Mucosa of rectum (tissue), 2 donors: ENCODE measurements around the gene SLC30A10.

Experiments used
- H3K27ac ChIP-seq, 2 donors: one replicate each; pipeline ENCODE4 v1.7.0; 2013; ENCODE audit warnings: inconsistent platforms in 2 of 2, low read depth in 2 of 2, low read length in 2 of 2
- H3K27me3 ChIP-seq, 2 donors: one replicate each; pipeline ENCODE4 v1.7.0; 2013; ENCODE audit warnings: low read length in 2 of 2; ENCODE audit not compliant: control insufficient read depth in 2 of 2, insufficient read depth in 2 of 2
- H3K36me3 ChIP-seq, 2 donors: one replicate each; pipeline ENCODE4 v1.7.0; 2013; ENCODE audit warnings: low read length in 2 of 2; ENCODE audit not compliant: control insufficient read depth in 2 of 2, insufficient read depth in 2 of 2
- H3K4me1 ChIP-seq, 2 donors: one replicate each; pipeline ENCODE4 v1.7.0; 2013; ENCODE audit warnings: low read length in 2 of 2, mild to moderate bottlenecking in 1 of 2; ENCODE audit not compliant: control insufficient read depth in 2 of 2, insufficient read depth in 2 of 2
- H3K4me3 ChIP-seq, 2 donors: one replicate each; pipeline ENCODE4 v1.7.0; 2013; ENCODE audit warnings: low read length in 2 of 2
- H3K9ac ChIP-seq, 2 donors: one replicate each; pipeline ENCODE4 v1.7.0; 2013; ENCODE audit warnings: low read length in 2 of 2, low read depth in 1 of 2, mild to moderate bottlenecking in 1 of 2
- H3K9me3 ChIP-seq, 2 donors: one replicate each; pipeline ENCODE4 v1.7.0; 2013; ENCODE audit warnings: low read length in 2 of 2; ENCODE audit not compliant: control insufficient read depth in 2 of 2
- donor health status: healthy.
- donor health status: Normal muscosa, but diverticular disease.

Gene SLC30A10

GRCh38 chr1:219927956-219928790, at the start of gene SLC30A10:
Gene SLC30A10, minus strand, starts transcription at chr1:219928557. Its CDS starts 117 bp downstream, at chr1:219928440.
- Histone ChIP-seq H3K27me3 (peaks cover 25 to 36% of the 10 kb centered on the region in 2 donors), H3K9me3 (no peaks in the 10 kb centered on the region), H3K36me3 (no peaks in the 10 kb centered on the region), H3K27ac (peak within 1 kb of the TSS; percentile 65 to 75), H3K9ac (peak within 1 kb of the TSS in 1 of 2 donors; percentile 47), H3K4me3 (peak within 1 kb of the TSS; percentile 58 to 68), H3K4me1 (peaks cover 8 to 12% of the 10 kb centered on the region in 2 donors)

GRCh38 chr1:219973213-219973612, 44.9 kb upstream of the SLC30A10 start:
- H3K27ac ChIP-seq = no peak overlapping the region
- H3K27me3 ChIP-seq = no peaks in the 10 kb centered on the region
- no peaks in the 10 kb centered on the region for H3K9me3 ChIP-seq
- no peak overlapping the region for H3K9ac ChIP-seq
- peaks cover 37 to 56% of the 10 kb centered on the region in 2 donors for H3K36me3 ChIP-seq
- H3K4me1 ChIP-seq = no peaks in the 10 kb centered on the region
- H3K4me3 ChIP-seq = no peak overlapping the region

GRCh38 chr1:219967361-219967760, 39.0 kb upstream of the SLC30A10 start:
- H3K27ac ChIP-seq = no peak overlapping the region
- H3K4me3 ChIP-seq = no peak overlapping the region
- H3K9ac ChIP-seq = no peak overlapping the region
- no peaks in the 10 kb centered on the region for H3K4me1 ChIP-seq
- peaks cover 14 to 26% of the 10 kb centered on the region in 2 donors for H3K36me3 ChIP-seq
- no peaks in the 10 kb centered on the region for H3K9me3 ChIP-seq
- H3K27me3 ChIP-seq = peaks cover 0 to 8% of the 10 kb centered on the region in 2 donors

GRCh38 chr1:219966071-219966349, 37.7 kb upstream of the SLC30A10 start:
- Histone ChIP-seq H3K9ac (no peak overlapping the region), H3K9me3 (no peaks in the 10 kb centered on the region), H3K27me3 (peaks cover 0 to 14% of the 10 kb centered on the region in 2 donors), H3K27ac (no peak overlapping the region), H3K4me3 (no peak overlapping the region), H3K4me1 (no peaks in the 10 kb centered on the region), H3K36me3 (peaks cover 8 to 24% of the 10 kb centered on the region in 2 donors)

GRCh38 chr1:219965285-219966070, 37.1 kb upstream of the SLC30A10 start:
- no peak overlapping the region for H3K9ac ChIP-seq
- no peak overlapping the region for H3K4me3 ChIP-seq
- H3K27me3 ChIP-seq = peaks cover 0 to 14% of the 10 kb centered on the region in 2 donors
- no peaks in the 10 kb centered on the region for H3K4me1 ChIP-seq
- peaks cover 7 to 22% of the 10 kb centered on the region in 2 donors for H3K36me3 ChIP-seq
- no peak overlapping the region for H3K27ac ChIP-seq
- no peaks in the 10 kb centered on the region for H3K9me3 ChIP-seq

GRCh38 chr1:219963432-219963831, 35.1 kb upstream of the SLC30A10 start:
- peaks cover 0 to 8% of the 10 kb centered on the region in 2 donors for H3K36me3 ChIP-seq
- H3K9ac ChIP-seq = no peak overlapping the region
- H3K27ac ChIP-seq = no peak overlapping the region
- no peaks in the 10 kb centered on the region for H3K9me3 ChIP-seq
- no peak overlapping the region for H3K4me3 ChIP-seq
- H3K4me1 ChIP-seq = peaks cover 0 to 5% of the 10 kb centered on the region in 2 donors
- H3K27me3 ChIP-seq = peaks cover 0 to 15% of the 10 kb centered on the region in 2 donors

- Histone ChIP-seq H3K9me3 (no peaks in the 10 kb centered on the region), H3K4me3 (no peak overlapping the region), H3K36me3 (no peaks in the 10 kb centered on the region), H3K27me3 (peaks cover 2 to 22% of the 10 kb centered on the region in 2 donors), H3K4me1 (peaks cover 0 to 5% of the 10 kb centered on the region in 2 donors), H3K9ac (no peak overlapping the region), H3K27ac (no peak overlapping the region)
Observed at GRCh38 chr1:219961684-219962083, 33.3 kb upstream of the SLC30A10 start.

- Histone ChIP-seq H3K27me3 (peaks cover 6 to 32% of the 10 kb centered on the region in 2 donors), H3K9me3 (no peaks in the 10 kb centered on the region), H3K9ac (no peak overlapping the region), H3K27ac (no peak overlapping the region), H3K4me1 (peaks cover 0 to 5% of the 10 kb centered on the region in 2 donors), H3K36me3 (no peaks in the 10 kb centered on the region), H3K4me3 (no peak overlapping the region)
Observed at GRCh38 chr1:219959540-219960203, 31.3 kb upstream of the SLC30A10 start.

- Histone ChIP-seq H3K4me3 (no peak overlapping the region), H3K9ac (no peak overlapping the region), H3K27ac (no peak overlapping the region), H3K27me3 (peaks cover 6 to 34% of the 10 kb centered on the region in 2 donors), H3K36me3 (no peaks in the 10 kb centered on the region), H3K9me3 (no peaks in the 10 kb centered on the region), H3K4me1 (peaks cover 0 to 5% of the 10 kb centered on the region in 2 donors)
Observed at GRCh38 chr1:219958875-219959417, 30.6 kb upstream of the SLC30A10 start.
